Measurements from ENCODE around the gene RIMBP2. TPM values are rescaled to one million over a fixed set of nuclear protein-coding genes. Genes with fewer than 3 reads are reported as not detected.

The RIMBP2 gene
- total and polyA plus RNA-seq, 11 donors, result 2.1 TPM; not detected in 10

- Histone ChIP-seq H3K27ac (no peak overlapping the region), H3K36me3 (no peaks in the 10 kb centered on the region), H3K27me3 (peaks cover 0 to 11% (median 0%) of the 10 kb centered on the region in 9 donors), H3K9me3 (peaks cover 0 to 12% (median 0%) of the 10 kb centered on the region in 12 donors), H3K4me1 (no peaks in the 10 kb centered on the region), H3K4me3 (no peak overlapping the region)
- intact Hi-C loops (cut with DNase I), result no loop called here
- no peak for ATAC-seq
- no peak for DNase-seq
- TF ChIP-seq POLR2A (IDR thresholded peaks at IDR 0.05), result no peak
- TF ChIP-seq, protein P1, sequence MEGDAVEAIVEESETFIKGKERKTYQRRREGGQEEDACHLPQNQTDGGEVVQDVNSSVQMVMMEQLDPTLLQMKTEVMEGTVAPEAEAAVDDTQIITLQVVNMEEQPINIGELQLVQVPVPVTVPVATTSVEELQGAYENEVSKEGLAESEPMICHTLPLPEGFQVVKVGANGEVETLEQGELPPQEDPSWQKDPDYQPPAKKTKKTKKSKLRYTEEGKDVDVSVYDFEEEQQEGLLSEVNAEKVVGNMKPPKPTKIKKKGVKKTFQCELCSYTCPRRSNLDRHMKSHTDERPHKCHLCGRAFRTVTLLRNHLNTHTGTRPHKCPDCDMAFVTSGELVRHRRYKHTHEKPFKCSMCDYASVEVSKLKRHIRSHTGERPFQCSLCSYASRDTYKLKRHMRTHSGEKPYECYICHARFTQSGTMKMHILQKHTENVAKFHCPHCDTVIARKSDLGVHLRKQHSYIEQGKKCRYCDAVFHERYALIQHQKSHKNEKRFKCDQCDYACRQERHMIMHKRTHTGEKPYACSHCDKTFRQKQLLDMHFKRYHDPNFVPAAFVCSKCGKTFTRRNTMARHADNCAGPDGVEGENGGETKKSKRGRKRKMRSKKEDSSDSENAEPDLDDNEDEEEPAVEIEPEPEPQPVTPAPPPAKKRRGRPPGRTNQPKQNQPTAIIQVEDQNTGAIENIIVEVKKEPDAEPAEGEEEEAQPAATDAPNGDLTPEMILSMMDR (IDR thresholded peaks at IDR 0.05), result no peak
- WGBS, 4 donors, result 69 to 87% (median 78%) methylated on average over 5 of the region's 5 CpGs
Measured at GRCh38 chr12:130671556-130671955, 44.5 kb downstream of the RIMBP2 start.

- Histone ChIP-seq H3K27ac (no peak overlapping the region), H3K4me1 (no peaks in the 10 kb centered on the region), H3K9me3 (peaks cover 0 to 12% (median 0%) of the 10 kb centered on the region in 12 donors), H3K4me3 (no peak overlapping the region), H3K27me3 (peaks cover 0 to 11% (median 0%) of the 10 kb centered on the region in 9 donors), H3K36me3 (no peaks in the 10 kb centered on the region)
- TF ChIP-seq, protein P1 (IDR thresholded peaks at IDR 0.05), result no peak
- no peak for TF ChIP-seq POLR2A (IDR thresholded peaks at IDR 0.05)
- WGBS, 4 donors, result 71 to 78% (median 76%) methylated on average over 8 of the region's 8 CpGs
- intact Hi-C loops (cut with DNase I), result no loop called here
- no peak for DNase-seq
- ATAC-seq, result no peak
Measured at GRCh38 chr12:130669797-130670196, 46.3 kb downstream of the RIMBP2 start.

DNA sequence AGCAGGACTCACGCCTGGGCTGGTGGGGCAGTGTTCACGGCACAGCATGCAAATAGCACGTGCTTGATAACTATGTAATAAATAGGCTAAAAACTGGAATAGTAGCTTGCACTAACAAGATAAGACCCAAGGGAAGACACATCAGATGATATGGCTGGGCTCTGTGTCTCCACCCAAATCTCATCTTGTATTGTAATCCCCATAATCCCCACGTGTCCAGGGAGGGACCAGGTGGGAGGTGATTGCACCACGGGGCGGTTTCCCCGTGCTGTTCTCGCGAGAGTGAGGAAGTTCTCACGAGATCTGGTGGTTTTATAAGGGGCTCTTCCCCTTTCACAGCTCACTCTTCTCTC lies 46.9 kb downstream of the RIMBP2 start:
- no peak for ATAC-seq
- Histone ChIP-seq H3K4me1 (no peaks in the 10 kb centered on the region), H3K27ac (no peak overlapping the region), H3K27me3 (peaks cover 0 to 11% (median 0%) of the 10 kb centered on the region in 9 donors), H3K36me3 (no peaks in the 10 kb centered on the region), H3K9me3 (peaks cover 0 to 12% (median 0%) of the 10 kb centered on the region in 12 donors), H3K4me3 (no peak overlapping the region)
- TF ChIP-seq POLR2A (IDR thresholded peaks at IDR 0.05), result no peak
- TF ChIP-seq, protein P1 (IDR thresholded peaks at IDR 0.05), result no peak
- 72 to 74% (median 74%) methylated on average over 10 of the region's 10 CpGs for WGBS, 4 donors
- DNase-seq, result no peak
- intact Hi-C loops (cut with DNase I), result no loop called here

DNA sequence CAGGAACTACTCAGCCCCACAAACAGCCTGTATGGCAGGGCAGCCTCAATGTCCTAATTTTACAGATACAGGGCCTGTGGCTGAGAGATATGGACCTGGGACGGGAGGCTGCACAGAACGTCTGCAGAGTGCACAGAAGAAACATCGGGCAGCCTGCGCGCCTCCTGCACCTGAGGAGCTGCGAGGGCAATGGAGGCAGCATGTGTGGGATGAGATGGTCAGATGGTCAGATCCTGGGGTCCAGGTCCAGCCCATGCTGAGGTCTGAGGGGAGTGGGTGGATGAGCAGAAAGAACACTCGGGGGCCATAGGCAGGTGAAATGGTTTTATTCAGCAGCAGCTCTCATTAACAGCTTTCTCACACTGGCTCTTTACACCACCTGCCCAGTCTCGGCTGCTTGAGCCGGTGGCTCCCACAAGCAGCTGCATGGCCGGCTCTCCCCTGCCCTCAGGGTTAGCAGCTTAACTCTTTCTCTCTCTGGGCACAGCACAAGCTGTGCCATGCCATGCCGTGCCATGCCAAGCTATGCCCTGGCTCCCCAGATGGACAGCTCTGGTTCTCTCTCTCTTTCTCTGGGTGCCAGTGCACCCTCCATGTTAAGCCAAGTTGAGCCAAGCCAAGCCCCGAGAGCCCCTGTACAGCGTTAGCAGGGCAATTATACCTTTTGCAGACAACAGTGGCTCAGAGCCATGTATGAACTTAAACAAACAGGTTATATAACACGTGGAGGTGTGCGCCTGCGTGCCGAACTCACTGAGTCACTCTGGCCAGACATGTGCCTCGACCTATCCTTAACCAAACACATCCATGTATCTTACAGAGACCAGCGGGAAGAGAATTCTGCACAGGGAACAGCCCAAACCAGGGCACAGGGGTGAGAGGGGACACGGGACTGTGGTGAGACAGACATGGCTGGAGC lies 47.6 kb downstream of the RIMBP2 start:
- DNase-seq (no peak), ATAC-seq (no peak)
- TF ChIP-seq, protein P1 (IDR thresholded peaks at IDR 0.05), result no peak
- Histone ChIP-seq H3K27me3 (peaks cover 0 to 7% (median 0%) of the 10 kb centered on the region in 9 donors), H3K4me3 (no peak overlapping the region), H3K36me3 (no peaks in the 10 kb centered on the region), H3K4me1 (no peaks in the 10 kb centered on the region), H3K9me3 (peaks cover 0 to 12% (median 0%) of the 10 kb centered on the region in 12 donors), H3K27ac (no peak overlapping the region)
- intact Hi-C loops (cut with DNase I), result no loop called here
- 86 to 88% (median 87%) methylated on average over 19 to 20 of the region's 20 CpGs for WGBS, 4 donors
